GM23338 (cell line): ENCODE results near the gene C1orf210. TPM values are rescaled to one million over a fixed set of nuclear protein-coding genes. Genes with fewer than 3 reads are reported as not detected.

Experiments used
- ATAC-seq: fragments of 200-7000 bp; cut with Tn5 transposase; 3 replicates; pipeline ENCODE4 v1.9.1; 2020
- DNase-seq: peaks from one replicate; pipeline ENCODE4 v3.0.0-alpha.2; 2015; ENCODE audit warnings: low spot score
- H2AFZ ChIP-seq: fragments of 200-600 bp; sonication (generic); 2 replicates; pipeline ENCODE4 v1.8.0; 2016; ENCODE audit warnings: antibody characterized with exemption, mild to moderate bottlenecking, moderate library complexity
- H3F3A ChIP-seq: fragments of 200-600 bp; sonication (generic); replicated peaks from 2 replicates; pipeline ENCODE4 v1.8.0; 2017; ENCODE audit warnings: antibody characterized with exemption, mixed run types, low read depth
- H3K27ac ChIP-seq: fragments of 200-600 bp; sonication (generic); 2 replicates; pipeline ENCODE4 v1.6.1; 2016; ENCODE audit warnings: low read depth
- H3K27me3 ChIP-seq: fragments of 200-600 bp; sonication (generic); 2 replicates; pipeline ENCODE4 v1.8.0; 2016; ENCODE audit warnings: mild to moderate bottlenecking, mixed run types, moderate library complexity; ENCODE audit not compliant: insufficient read depth
- H3K36me3 ChIP-seq: fragments of 200-600 bp; sonication (generic); 2 replicates; pipeline ENCODE4 v1.8.0; 2016; ENCODE audit warnings: mild to moderate bottlenecking; ENCODE audit not compliant: insufficient read depth
- H3K4me1 ChIP-seq: fragments of 200-600 bp; sonication (generic); 2 replicates; pipeline ENCODE4 v1.8.0; 2016; ENCODE audit warnings: mild to moderate bottlenecking, moderate library complexity; ENCODE audit not compliant: insufficient read depth
- H3K4me2 ChIP-seq: fragments of 200-600 bp; sonication (generic); 2 replicates; pipeline ENCODE4 v1.7.1; 2017; ENCODE audit warnings: mixed run types
- H3K4me3 ChIP-seq: fragments of 200-600 bp; sonication (generic); 2 replicates; pipeline ENCODE4 v1.6.1; 2016; ENCODE audit warnings: mixed run types
- H3K79me2 ChIP-seq: fragments of 200-600 bp; sonication (generic); replicated peaks from 2 replicates; pipeline ENCODE4 v1.8.0; 2017; ENCODE audit warnings: mild to moderate bottlenecking; ENCODE audit not compliant: insufficient read depth
- H3K9me2 ChIP-seq: fragments of 200-600 bp; sonication (generic); 2 replicates; pipeline ENCODE4 v1.8.0; 2017; ENCODE audit not compliant: insufficient read depth
- H4K20me1 ChIP-seq: fragments of 200-600 bp; sonication (generic); replicated peaks from 2 replicates; pipeline ENCODE4 v1.8.0; 2017; ENCODE audit warnings: mild to moderate bottlenecking; ENCODE audit not compliant: insufficient read depth
- H3K27ac Mint-ChIP-seq: 2 replicates; pipeline ENCODE4 v1.8.0; 2020; ENCODE audit warnings: inconsistent platforms, mild to moderate bottlenecking, moderate library complexity, mixed read lengths
- H3K27me3 Mint-ChIP-seq: 3 replicates; pipeline ENCODE4 v1.8.0; 2022; ENCODE audit warnings: low read depth, mild to moderate bottlenecking, moderate library complexity, mixed read lengths, inconsistent platforms; ENCODE audit not compliant: insufficient read depth, poor library complexity
- H3K36me3 Mint-ChIP-seq: 3 replicates; pipeline ENCODE4 v1.8.0; 2021; ENCODE audit warnings: low read depth, mild to moderate bottlenecking, inconsistent platforms, moderate library complexity, mixed read lengths
- H3K4me1 Mint-ChIP-seq: 3 replicates; pipeline ENCODE4 v1.8.0; 2020; ENCODE audit warnings: mild to moderate bottlenecking, inconsistent platforms, mixed read lengths
- H3K4me3 Mint-ChIP-seq: 3 replicates; pipeline ENCODE4 v1.8.0; 2021; ENCODE audit warnings: moderate library complexity, mild to moderate bottlenecking, inconsistent platforms, mixed read lengths
- H3K9me3 Mint-ChIP-seq: 3 replicates; pipeline ENCODE4 v1.8.0; 2020; ENCODE audit warnings: moderate library complexity, mild to moderate bottlenecking, inconsistent platforms, mixed read lengths
- CREB1 ChIP-seq: fragments of 250-450 bp; sonication (Bioruptor Pico); IDR thresholded peaks from 2 replicates; pipeline ENCODE4 v1.5.0; 2020; ENCODE audit warnings: low read depth, mild to moderate bottlenecking, moderate library complexity
- CTCF ChIP-seq, 2 experiments: fragments of 200-600 bp in 1 of 2; sonication (generic) in 1 of 2; conservative IDR thresholded peaks; 2 replicates each; pipeline versions ENCODE4 v1.5.1 to v1.6.1; 2016 to 2017; ENCODE audit warnings: antibody characterized with exemption in 2 of 2, low read depth in 2 of 2, mild to moderate bottlenecking in 2 of 2, moderate library complexity in 1 of 2
- ETS1 ChIP-seq: IDR thresholded peaks from 2 replicates; pipeline ENCODE4 v1.6.1; 2016; ENCODE audit warnings: antibody characterized with exemption
- EZH2 ChIP-seq: fragments of 200-600 bp; sonication (generic); IDR thresholded peaks from one replicate; pipeline ENCODE4 v1.8.0; 2017; ENCODE audit warnings: antibody characterized with exemption, mild to moderate bottlenecking, low read depth; ENCODE audit not compliant: unreplicated experiment
- EZH2phosphoT487 ChIP-seq: fragments of 200-600 bp; sonication (generic); IDR thresholded peaks from one replicate; pipeline ENCODE4 v1.8.1; 2018; ENCODE audit warnings: antibody characterized with exemption; ENCODE audit not compliant: unreplicated experiment
- JUNB ChIP-seq: IDR thresholded peaks from one replicate; pipeline ENCODE4 v1.6.1; 2016; ENCODE audit warnings: antibody characterized with exemption; ENCODE audit not compliant: unreplicated experiment
- NANOG ChIP-seq: IDR thresholded peaks from 2 replicates; pipeline ENCODE4 v1.6.1; 2016; ENCODE audit warnings: antibody characterized with exemption, borderline replicate concordance
- POLR2AphosphoS5 ChIP-seq: IDR thresholded peaks from 2 replicates; pipeline ENCODE4 v1.6.1; 2016; ENCODE audit warnings: antibody characterized with exemption, low read depth
- REST ChIP-seq: IDR thresholded peaks from one replicate; pipeline ENCODE4 v1.6.1; 2018; ENCODE audit warnings: antibody characterized with exemption; ENCODE audit not compliant: unreplicated experiment
- STAT1 ChIP-seq: IDR thresholded peaks from one replicate; pipeline ENCODE4 v1.6.1; 2016; ENCODE audit warnings: antibody characterized with exemption; ENCODE audit not compliant: unreplicated experiment
- ZNF114 ChIP-seq: fragments of 250-450 bp; sonication (Bioruptor Pico); IDR thresholded peaks from 2 replicates; pipeline ENCODE4 v1.5.0; 2020; ENCODE audit warnings: mild to moderate bottlenecking, moderate library complexity
- ZNF331 ChIP-seq: fragments of 250-450 bp; sonication (Bioruptor Pico); IDR thresholded peaks from 2 replicates; pipeline ENCODE4 v1.5.0; 2020; ENCODE audit warnings: low read depth, mild to moderate bottlenecking, moderate library complexity
- ZNF462 ChIP-seq: fragments of 250-450 bp; sonication (Bioruptor Pico); IDR thresholded peaks from 2 replicates; pipeline ENCODE4 v1.5.0; 2020; ENCODE audit warnings: mild to moderate bottlenecking, moderate library complexity
- polyA plus RNA-seq: library from polyadenylated mRNA; unstranded; fragments of >200 nt; fragmentation: Nextera tagmentation; extraction: Ambion mirVana; gene quantifications from 2 replicates; pipeline ENCODE4 v1.2.1, GENCODE V29; 2016
- total RNA-seq: library from RNA; depleted of rRNA; stranded (reverse); fragments of >200 nt; shearing (Covaris generic); gene quantifications from 2 replicates; pipeline ENCODE4 v1.2.3, GENCODE V29; 2014

The C1orf210 gene
- total and polyA plus RNA-seq, 2 experiments from 2014 or later = 10.3 to 17.1 TPM

- no peak overlapping the region for H3K4me3 ChIP-seq
- H4K20me1 ChIP-seq = no peaks in the 10 kb centered on the region
- H3K9me2 ChIP-seq = no peaks in the 10 kb centered on the region
- ATAC-seq (no peak), DNase-seq (no peak)
- TF ChIP-seq ZNF331 (CRISPR knock-in tag) = no peak
- TF ChIP-seq CTCF (conservative IDR thresholded peaks at IDR 0.05; ENCODE audit: low read depth in 2 of 2) = no peak
- TF ChIP-seq ZNF462 = no peak
- no peak for TF ChIP-seq NANOG
- no peak for TF ChIP-seq EZH2phosphoT487
- TF ChIP-seq REST = no peak
- TF ChIP-seq JUNB = no peak
- no peak for TF ChIP-seq ZNF114 (CRISPR knock-in tag)
- TF ChIP-seq CREB1 (CRISPR knock-in tag) = no peak
- no peak for TF ChIP-seq POLR2AphosphoS5
- TF ChIP-seq STAT1 = no peak
- TF ChIP-seq ETS1 = no peak
- no peak for TF ChIP-seq EZH2
- H3K36me3 Mint-ChIP-seq = no peaks in the 10 kb centered on the region; the same call in 2 of the 3 replicates
- H3K79me2 ChIP-seq = no peaks in the 10 kb centered on the region
- no peaks in the 10 kb centered on the region for H3K9me3 Mint-ChIP-seq
- peaks cover 16% of the 10 kb centered on the region for H3K27me3 Mint-ChIP-seq
- H3K27ac Mint-ChIP-seq = no peak overlapping the region
- no peak overlapping the region for H3K27ac ChIP-seq
- H3K4me1 Mint-ChIP-seq = peaks cover 11% of the 10 kb centered on the region
- H3F3A ChIP-seq = no peaks in the 10 kb centered on the region
- no peaks in the 10 kb centered on the region for H3K27me3 ChIP-seq
- no peak overlapping the region for H3K4me2 ChIP-seq
- H3K4me3 Mint-ChIP-seq = no peak overlapping the region
- no peaks in the 10 kb centered on the region; the same call in 1 of the 2 replicates for H3K4me1 ChIP-seq
- no peak overlapping the region for H2AFZ ChIP-seq
- no peaks in the 10 kb centered on the region for H3K36me3 ChIP-seq
Measured at GRCh38 chr1:43304771-43305300, 19.5 kb upstream of the C1orf210 start.
